ENCODE results near the gene SPSB1.

DNA sequence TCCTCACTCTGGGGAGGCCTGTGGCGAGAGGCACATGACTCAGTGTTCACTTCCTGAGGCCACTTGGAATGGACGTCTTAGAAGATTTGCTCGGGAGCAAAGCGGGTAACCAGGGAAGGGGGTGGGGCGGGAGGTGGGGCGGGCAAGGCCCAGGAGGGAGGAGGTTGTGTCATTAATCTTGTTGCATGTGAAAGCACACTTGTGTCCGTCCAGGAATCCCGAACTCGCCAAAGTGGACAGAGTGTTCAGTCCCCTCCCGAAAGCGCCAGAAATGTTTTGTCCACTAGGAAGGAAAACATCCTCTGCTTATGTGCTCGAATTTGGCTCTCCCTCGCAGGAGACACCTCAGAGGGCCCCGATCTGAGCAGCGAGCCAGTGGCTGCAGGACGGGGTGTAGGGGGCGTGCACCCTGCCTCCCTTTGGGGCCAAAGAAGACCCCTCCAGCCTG lies 84.2 kb downstream of the SPSB1 start:
- TF ChIP-seq, protein P1, sequence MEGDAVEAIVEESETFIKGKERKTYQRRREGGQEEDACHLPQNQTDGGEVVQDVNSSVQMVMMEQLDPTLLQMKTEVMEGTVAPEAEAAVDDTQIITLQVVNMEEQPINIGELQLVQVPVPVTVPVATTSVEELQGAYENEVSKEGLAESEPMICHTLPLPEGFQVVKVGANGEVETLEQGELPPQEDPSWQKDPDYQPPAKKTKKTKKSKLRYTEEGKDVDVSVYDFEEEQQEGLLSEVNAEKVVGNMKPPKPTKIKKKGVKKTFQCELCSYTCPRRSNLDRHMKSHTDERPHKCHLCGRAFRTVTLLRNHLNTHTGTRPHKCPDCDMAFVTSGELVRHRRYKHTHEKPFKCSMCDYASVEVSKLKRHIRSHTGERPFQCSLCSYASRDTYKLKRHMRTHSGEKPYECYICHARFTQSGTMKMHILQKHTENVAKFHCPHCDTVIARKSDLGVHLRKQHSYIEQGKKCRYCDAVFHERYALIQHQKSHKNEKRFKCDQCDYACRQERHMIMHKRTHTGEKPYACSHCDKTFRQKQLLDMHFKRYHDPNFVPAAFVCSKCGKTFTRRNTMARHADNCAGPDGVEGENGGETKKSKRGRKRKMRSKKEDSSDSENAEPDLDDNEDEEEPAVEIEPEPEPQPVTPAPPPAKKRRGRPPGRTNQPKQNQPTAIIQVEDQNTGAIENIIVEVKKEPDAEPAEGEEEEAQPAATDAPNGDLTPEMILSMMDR (IDR thresholded peaks at IDR 0.05) = peak in 1 of 6 experiments; percentile 8
- TF ChIP-seq POLR2A (IDR thresholded peaks at IDR 0.05) = no peak
